Endothelial cell of umbilical vein (primary cell): ENCODE data around the gene CAMTA1.

Source experiments
- CTCF ChIP-seq, 2 donors: IDR thresholded peaks; 1 replicate in 1 of 2; 2 replicates in 1 of 2; pipeline ENCODE4 v1.5.1; 2011; ENCODE audit warnings: low read length in 2 of 2, mild to moderate bottlenecking in 2 of 2, moderate library complexity in 2 of 2, control low read depth in 1 of 2, inconsistent platforms in 1 of 2, low read depth in 1 of 2; ENCODE audit not compliant: insufficient read depth in 1 of 2; ENCODE audit errors: extremely low read depth in 1 of 2
- EZH2 ChIP-seq: IDR thresholded peaks from 2 replicates; pipeline ENCODE4 v1.6.1; 2012; ENCODE audit warnings: borderline replicate concordance, low read depth, mild to moderate bottlenecking, moderate library complexity, low read length, inconsistent platforms; ENCODE audit not compliant: severe bottlenecking
- FOS ChIP-seq: IDR thresholded peaks from 2 replicates; pipeline ENCODE4 v1.6.1; 2011; ENCODE audit warnings: mild to moderate bottlenecking, low read length, moderate library complexity, borderline replicate concordance; ENCODE audit not compliant: insufficient read depth
- JUN ChIP-seq: IDR thresholded peaks from 2 replicates; pipeline ENCODE4 v1.6.1; 2011; ENCODE audit warnings: borderline replicate concordance, low read depth; ENCODE audit not compliant: insufficient read length, insufficient read depth
- MAX ChIP-seq: IDR thresholded peaks from 2 replicates; pipeline ENCODE4 v1.6.1; 2011; ENCODE audit not compliant: insufficient read depth, insufficient read length
- POLR2A ChIP-seq: IDR thresholded peaks from 2 replicates; pipeline ENCODE4 v1.6.1; 2012; ENCODE audit warnings: low read depth, mild to moderate bottlenecking, control low read depth, low read length
- POLR2AphosphoS5 ChIP-seq: IDR thresholded peaks from 2 replicates; pipeline ENCODE4 v1.6.1; 2012; ENCODE audit warnings: low read depth, mild to moderate bottlenecking, control low read depth, low read length, moderate library complexity; ENCODE audit not compliant: insufficient read depth

GRCh38 chr1:7527733-7528045 lies 742.4 kb downstream of the CAMTA1 start:
- TF ChIP-seq CTCF (IDR thresholded peaks at IDR 0.05; ENCODE audit: extremely low read depth in 1 of 2, insufficient read depth in 1 of 2, low read depth in 1 of 2, low read length in 2 of 2) (no peak), EZH2 (no peak), POLR2AphosphoS5 (no peak), MAX (no peak), POLR2A (no peak), FOS (no peak), JUN (no peak)
